Colonic mucosa (tissue), 4 donors: ENCODE data around the gene GRID1. TPM values are rescaled to one million over a fixed set of nuclear protein-coding genes. Genes with fewer than 3 reads are reported as not detected.

Experiments used
- DNase-seq: peaks from one replicate; pipeline ENCODE4 v3.0.0-alpha.2; 2020
- H3K27ac ChIP-seq: fragments of 200-600 bp; one replicate; pipeline ENCODE4 v1.8.0; 2021
- H3K27me3 ChIP-seq: fragments of 200-600 bp; one replicate; pipeline ENCODE4 v1.8.0; 2021
- H3K36me3 ChIP-seq: fragments of 200-600 bp; one replicate; pipeline ENCODE4 v1.8.0; 2021
- H3K4me1 ChIP-seq: fragments of 200-600 bp; one replicate; pipeline ENCODE4 v1.8.0; 2021; ENCODE audit warnings: mild to moderate bottlenecking
- H3K4me3 ChIP-seq: fragments of 200-600 bp; one replicate; pipeline ENCODE4 v1.8.0; 2021
- H3K9ac ChIP-seq, 2 donors: one replicate each; pipeline ENCODE4 v1.7.0; 2013; ENCODE audit warnings: control low read depth in 2 of 2, low read depth in 2 of 2, low read length in 2 of 2
- H3K9me3 ChIP-seq: fragments of 200-600 bp; one replicate; pipeline ENCODE4 v1.8.0; 2021
- intact Hi-C: fragments of 100-400 bp; cut with DNase I; formaldehyde crosslinking; loops from one replicate; pipeline ENCODE4 v1.14.1; 2022
- total RNA-seq, 2 donors: library from RNA; stranded (reverse); fragmentation: NEBNext Ultra II Directional in 1 of 2; extraction: Animal tissue kit (Norgen Biotek cat#: 25700) in 1 of 2; gene quantifications; one replicate each; pipeline ENCODE4 v1.2.1, GENCODE V29; 2021
- TF ChIP-seq, protein P1 (sequence below): fragments of 200-600 bp; IDR thresholded peaks from one replicate; pipeline ENCODE4 v1.8.0; 2022; ENCODE audit warnings: antibody characterized with exemption, mild to moderate bottlenecking
- donor health status: healthy.
- donor health status: DM: no; HTN: no; CAD: no.
- donor health status: DM: no; HTN: no; CAD: no.

Gene GRID1
- total RNA-seq, 2 donors from 2014 or later, result 0.30 to 0.37 TPM

DNA sequence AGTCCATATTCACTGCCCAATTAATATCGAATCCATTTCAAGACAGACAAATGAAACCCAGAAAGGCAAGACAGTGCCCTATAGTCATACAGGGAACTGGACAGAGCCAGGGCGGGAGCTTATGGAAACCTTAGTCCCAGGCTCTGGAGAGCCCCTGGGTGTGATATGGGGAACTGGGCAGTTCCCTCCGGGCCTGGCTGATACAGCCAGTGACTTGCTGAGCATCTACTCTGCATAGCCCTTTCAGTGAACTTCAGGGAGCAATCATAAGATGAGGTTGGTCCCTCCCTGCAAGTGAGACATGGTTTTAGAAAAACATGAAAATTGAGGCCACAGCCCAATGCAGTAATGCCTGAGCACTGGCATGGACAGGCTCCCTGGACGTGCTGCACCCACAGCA is 241.9 kb downstream of the GRID1 start:
- intact Hi-C loops, result no loop called here
- H3K9me3 ChIP-seq, result no peaks in the 10 kb centered on the region
- DNase-seq, result no peak

DNA sequence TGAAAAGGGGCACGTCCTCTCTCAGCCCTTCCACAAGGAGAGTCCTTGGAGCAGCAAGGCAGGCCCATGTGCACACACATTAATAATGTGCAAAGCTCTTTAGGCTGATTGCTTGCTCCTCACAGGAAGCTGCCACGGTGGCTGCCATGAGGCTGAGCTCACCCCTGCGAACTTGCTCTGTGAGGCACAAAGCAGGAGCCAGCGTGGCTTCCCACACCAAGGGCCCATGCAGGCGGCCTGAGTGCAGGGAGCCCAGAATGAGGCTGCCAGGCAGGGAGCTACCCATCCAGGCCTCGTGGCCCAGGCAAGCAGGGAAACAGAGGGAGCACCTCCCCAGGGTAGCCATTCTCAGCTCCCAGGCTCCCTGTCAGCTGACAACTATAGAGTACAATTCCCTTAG is 242.9 kb downstream of the GRID1 start:
- Histone ChIP-seq H3K27ac (no peak overlapping the region), H3K36me3 (no peaks in the 10 kb centered on the region), H3K4me1 (no peaks in the 10 kb centered on the region), H3K9ac (no peak overlapping the region), H3K27me3 (no peaks in the 10 kb centered on the region), H3K4me3 (no peak overlapping the region), H3K9me3 (no peaks in the 10 kb centered on the region)
- no peak for DNase-seq
- intact Hi-C loops, result no loop called here
- TF ChIP-seq, protein P1, sequence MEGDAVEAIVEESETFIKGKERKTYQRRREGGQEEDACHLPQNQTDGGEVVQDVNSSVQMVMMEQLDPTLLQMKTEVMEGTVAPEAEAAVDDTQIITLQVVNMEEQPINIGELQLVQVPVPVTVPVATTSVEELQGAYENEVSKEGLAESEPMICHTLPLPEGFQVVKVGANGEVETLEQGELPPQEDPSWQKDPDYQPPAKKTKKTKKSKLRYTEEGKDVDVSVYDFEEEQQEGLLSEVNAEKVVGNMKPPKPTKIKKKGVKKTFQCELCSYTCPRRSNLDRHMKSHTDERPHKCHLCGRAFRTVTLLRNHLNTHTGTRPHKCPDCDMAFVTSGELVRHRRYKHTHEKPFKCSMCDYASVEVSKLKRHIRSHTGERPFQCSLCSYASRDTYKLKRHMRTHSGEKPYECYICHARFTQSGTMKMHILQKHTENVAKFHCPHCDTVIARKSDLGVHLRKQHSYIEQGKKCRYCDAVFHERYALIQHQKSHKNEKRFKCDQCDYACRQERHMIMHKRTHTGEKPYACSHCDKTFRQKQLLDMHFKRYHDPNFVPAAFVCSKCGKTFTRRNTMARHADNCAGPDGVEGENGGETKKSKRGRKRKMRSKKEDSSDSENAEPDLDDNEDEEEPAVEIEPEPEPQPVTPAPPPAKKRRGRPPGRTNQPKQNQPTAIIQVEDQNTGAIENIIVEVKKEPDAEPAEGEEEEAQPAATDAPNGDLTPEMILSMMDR, result no peak

More for the DNA sequence above, 241.9 kb downstream of the GRID1 start:
- TF ChIP-seq, protein P1, result no peak
- no peaks in the 10 kb centered on the region for H3K4me1 ChIP-seq
- no peaks in the 10 kb centered on the region for H3K36me3 ChIP-seq
- no peaks in the 10 kb centered on the region for H3K27me3 ChIP-seq
- no peak overlapping the region for H3K4me3 ChIP-seq
- no peak overlapping the region for H3K9ac ChIP-seq
- H3K27ac ChIP-seq, result no peak overlapping the region

GRCh38 chr10:86123304-86123703 is 243.3 kb downstream of the GRID1 start:
- Histone ChIP-seq H3K27me3 (no peaks in the 10 kb centered on the region), H3K27ac (no peak overlapping the region), H3K9me3 (no peaks in the 10 kb centered on the region), H3K9ac (no peak overlapping the region), H3K36me3 (no peaks in the 10 kb centered on the region), H3K4me1 (no peaks in the 10 kb centered on the region), H3K4me3 (no peak overlapping the region)
- DNase-seq, result no peak
- intact Hi-C loops, result no loop called here
- TF ChIP-seq, protein P1, result no peak

GRCh38 chr10:86122646-86123045 is 243.9 kb downstream of the GRID1 start:
- intact Hi-C loops, result no loop called here
- no peak for DNase-seq
- Histone ChIP-seq H3K36me3 (no peaks in the 10 kb centered on the region), H3K4me1 (no peaks in the 10 kb centered on the region), H3K27me3 (no peaks in the 10 kb centered on the region), H3K4me3 (no peak overlapping the region), H3K9me3 (no peaks in the 10 kb centered on the region), H3K9ac (no peak overlapping the region), H3K27ac (no peak overlapping the region)
- TF ChIP-seq, protein P1, result no peak

DNA sequence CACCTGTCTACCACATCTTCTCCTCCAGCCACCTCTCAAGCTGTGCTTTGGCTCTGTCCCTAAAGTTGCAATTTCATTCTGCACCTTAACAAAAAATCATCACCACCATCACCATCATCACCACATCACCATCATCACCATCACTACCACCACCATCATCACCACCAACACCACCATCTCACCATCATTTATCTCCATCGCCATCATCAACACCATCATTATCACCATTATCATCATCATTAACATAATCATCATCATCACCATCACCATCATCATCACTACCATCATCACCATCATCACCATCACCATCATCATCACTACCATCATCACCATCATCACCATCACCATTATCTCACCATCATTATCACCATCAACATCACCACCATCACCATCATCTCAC is 245.4 kb downstream of the GRID1 start:
- no peaks in the 10 kb centered on the region for H3K36me3 ChIP-seq
- H3K9ac ChIP-seq, result no peak overlapping the region
- no peak overlapping the region for H3K4me3 ChIP-seq
- intact Hi-C loops, result no loop called here
- DNase-seq, result no peak
- no peak overlapping the region for H3K27ac ChIP-seq
- H3K27me3 ChIP-seq, result no peaks in the 10 kb centered on the region
- H3K9me3 ChIP-seq, result no peaks in the 10 kb centered on the region
- TF ChIP-seq, protein P1, result no peak
- H3K4me1 ChIP-seq, result no peaks in the 10 kb centered on the region

DNA sequence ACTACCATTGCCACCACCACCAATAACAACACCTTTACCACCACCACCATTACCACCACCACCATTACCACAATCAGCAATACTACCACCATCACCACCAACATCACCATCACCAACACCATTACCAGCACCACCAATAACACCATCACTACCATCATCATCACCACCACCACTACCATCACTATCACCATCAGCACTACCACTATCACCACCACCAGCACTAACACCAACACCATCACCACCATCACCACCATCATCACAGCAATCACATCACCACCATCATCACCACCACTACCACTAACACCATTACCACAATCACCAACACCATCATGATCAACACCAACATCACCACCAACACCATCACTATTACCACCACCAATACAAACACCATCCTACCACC is 249.5 kb downstream of the GRID1 start:
- no peak for DNase-seq

More for the DNA sequence above, 249.5 kb downstream of the GRID1 start:
- H3K27me3 ChIP-seq, result no peaks in the 10 kb centered on the region
- H3K36me3 ChIP-seq, result no peaks in the 10 kb centered on the region
- TF ChIP-seq, protein P1, result no peak
- H3K4me1 ChIP-seq, result no peaks in the 10 kb centered on the region
- H3K9ac ChIP-seq, result no peak overlapping the region
- no peaks in the 10 kb centered on the region for H3K9me3 ChIP-seq
- intact Hi-C loops, result no loop called here
- H3K4me3 ChIP-seq, result no peak overlapping the region
- no peak overlapping the region for H3K27ac ChIP-seq
